ENCODE data around the gene RAPGEF1. TPM values are rescaled to one million over a fixed set of nuclear protein-coding genes. Genes with fewer than 3 reads are reported as not detected.

Gene RAPGEF1
- polyA plus RNA-seq, 2 of the 4 experiments (the other 2 are of a cell fraction) = 21.6 to 27.7 TPM

DNA sequence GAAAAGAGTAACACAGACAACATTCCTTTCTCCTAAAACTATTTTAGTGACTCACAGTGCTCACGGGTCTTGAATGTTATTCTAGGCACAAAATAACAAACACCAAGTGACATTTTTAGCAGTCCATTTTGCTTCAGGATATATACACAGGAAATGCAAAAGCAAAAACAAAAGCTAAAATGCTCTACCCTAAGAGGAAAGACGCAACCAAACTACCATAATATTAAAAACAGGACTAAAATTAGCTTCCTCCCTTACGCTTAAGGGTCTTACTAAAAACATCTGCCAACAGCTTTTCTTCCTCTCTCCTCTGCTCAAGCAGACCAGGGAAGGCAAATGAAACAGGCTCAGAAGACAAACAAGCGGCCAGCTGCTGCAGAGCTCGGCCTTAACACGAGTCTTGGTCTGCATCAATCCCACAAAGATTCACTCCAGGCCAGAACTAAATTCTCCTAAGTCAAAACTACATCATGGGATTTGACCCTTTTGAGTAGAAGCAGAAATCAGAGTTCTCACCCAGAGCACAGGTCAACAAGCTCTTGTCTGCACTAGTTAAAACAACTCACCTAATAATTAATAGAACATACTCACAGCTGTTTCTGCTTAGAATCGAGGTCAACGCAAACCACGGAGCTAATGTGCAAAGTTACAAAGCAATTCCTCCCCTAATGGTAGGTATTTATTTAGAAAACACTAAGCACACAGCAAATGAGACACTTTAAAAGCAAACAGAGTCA, 62.3 kb downstream of the RAPGEF1 start:
- ATAC-seq (peak; percentile 37 to 46; a peak in 4 of 6 replicates), DNase-seq (ENCODE audit: low read depth in 1 of 2, low spot score in 1 of 2) (no peak), FAIRE-seq (no peak)
- WGBS (ENCODE audit: missing lambda C conversion rate) = 21% methylated on average over 9 of the region's 9 CpGs
- Histone ChIP-seq H3K27ac (peak overlapping the region; percentile 40 to 58; a peak in 5 of 6 replicates), H3K4me3 (no peak overlapping the region), H3K9me3 (no peaks in the 10 kb centered on the region), H3K4me1 (peaks cover 38% of the 10 kb centered on the region), H3K4me2 (peak overlapping the region; percentile 75)
- no peak for TF ChIP-seq FOSL2 (IDR thresholded peaks at IDR 0.05)
- TF ChIP-seq FOSL2 (CRISPR knock-in tag; IDR thresholded peaks at IDR 0.05) = peak; percentile 54
- no peak for TF ChIP-seq HOXB13 (CRISPR knock-in tag; IDR thresholded peaks at IDR 0.05; ENCODE audit: low read depth)
- CTCF ChIA-PET = interaction anchor here (0.9 to 5.8 kb wide), 9 partner anchors 18 to 575 kb away, joined by 3 to 39 read pairs (median 4); partner anchors contain the start of gene RAPGEF1
- POLR2A ChIA-PET = no interaction called here

GRCh38 chr9:131677049-131677443, 62.8 kb downstream of the RAPGEF1 start:
- no peak for FAIRE-seq
- no peaks in the 10 kb centered on the region for H3K9me3 ChIP-seq
- peak overlapping the region; percentile 36 to 40; a peak in 3 of 6 replicates for H3K27ac ChIP-seq
- no peak for DNase-seq (ENCODE audit: low read depth in 1 of 2, low spot score in 1 of 2)
- peak overlapping the region; percentile 75 for H3K4me2 ChIP-seq
- H3K4me3 ChIP-seq = no peak overlapping the region
- WGBS (ENCODE audit: missing lambda C conversion rate) = 43% methylated on average over 4 of the region's 4 CpGs
- CTCF ChIA-PET = interaction anchor here (0.9 to 5.8 kb wide), 7 partner anchors 18 to 576 kb away, joined by 3 to 39 read pairs (median 4); partner anchors contain the start of gene RAPGEF1
- POLR2A ChIA-PET = no interaction called here
- H3K4me1 ChIP-seq = peaks cover 38% of the 10 kb centered on the region
- no peak for ATAC-seq
- TF ChIP-seq JUNB (IDR thresholded peaks at IDR 0.05) (no peak), MYC (IDR thresholded peaks at IDR 0.05; ENCODE audit: borderline replicate concordance, low read length) (no peak), CEBPB (IDR thresholded peaks at IDR 0.05) (no peak), PHF8 (IDR thresholded peaks at IDR 0.05; ENCODE audit: borderline replicate concordance, low read depth) (no peak), KDM5A (IDR thresholded peaks at IDR 0.05) (no peak), HOXB5 (CRISPR knock-in tag; IDR thresholded peaks at IDR 0.05) (no peak), HEYL (CRISPR knock-in tag; IDR thresholded peaks at IDR 0.05) (no peak), SMC3 (IDR thresholded peaks at IDR 0.05) (no peak), EHF (CRISPR knock-in tag; IDR thresholded peaks at IDR 0.05) (no peak), FOSB (CRISPR knock-in tag; IDR thresholded peaks at IDR 0.05) (no peak), ESRRA (IDR thresholded peaks at IDR 0.05; ENCODE audit: borderline replicate concordance, low read length) (no peak), RAD21 (conservative IDR thresholded peaks at IDR 0.05 in 1 of 2, IDR thresholded peaks at IDR 0.05 in 1 of 2) (no peak), ZSCAN20 (CRISPR knock-in tag; IDR thresholded peaks at IDR 0.05) (no peak)

DNA sequence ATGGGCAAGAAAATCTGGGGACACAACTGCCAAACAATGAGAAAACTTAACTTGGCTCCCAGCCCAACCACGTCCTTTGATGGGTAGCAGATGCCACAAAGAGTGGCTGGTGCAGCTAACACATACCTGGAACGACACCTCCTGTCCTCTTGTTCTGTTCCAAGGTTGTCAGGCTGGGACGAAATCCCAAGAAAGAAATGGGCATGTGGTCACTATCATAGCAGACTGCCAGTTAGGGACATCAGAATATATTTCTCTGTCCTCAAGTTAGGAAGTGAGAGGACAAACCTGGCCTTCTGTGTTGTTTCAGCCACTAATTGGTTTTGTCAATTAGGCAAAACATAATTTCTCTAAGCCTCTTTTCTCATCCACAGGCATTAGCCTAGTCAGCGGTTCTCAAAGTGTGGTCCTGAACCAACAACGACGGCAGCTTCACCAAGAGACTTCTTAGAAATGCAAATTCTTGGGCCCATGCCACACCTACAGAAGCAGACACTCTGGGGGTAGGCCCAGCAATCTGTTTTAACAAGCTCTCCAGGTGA, 63.4 kb downstream of the RAPGEF1 start:
- no peak for ATAC-seq
- peaks cover 38% of the 10 kb centered on the region for H3K4me1 ChIP-seq
- no peak for DNase-seq (ENCODE audit: low read depth in 1 of 2, low spot score in 1 of 2)
- FAIRE-seq = no peak
- CTCF ChIA-PET = interaction anchor here (1.2 to 5.8 kb wide), 4 partner anchors 10 to 85 kb away, joined by 3 to 39 read pairs (median 11); partner anchors contain the start of gene RAPGEF1
- H3K9me3 ChIP-seq = no peaks in the 10 kb centered on the region
- TF ChIP-seq SREBF2 (IDR thresholded peaks at IDR 0.05) (no peak), POLR2A (IDR thresholded peaks at IDR 0.05; ENCODE audit: low read length) (no peak), PHF8 (IDR thresholded peaks at IDR 0.05; ENCODE audit: borderline replicate concordance, low read depth) (no peak), ELK1 (IDR thresholded peaks at IDR 0.05; ENCODE audit: low read depth, low read length) (no peak), MAFK (IDR thresholded peaks at IDR 0.05; ENCODE audit: partially characterized antibody) (peak; percentile 53), KDM1A (IDR thresholded peaks at IDR 0.05; ENCODE audit: low read depth) (no peak)
- peak overlapping the region; percentile 75 for H3K4me2 ChIP-seq
- WGBS (ENCODE audit: missing lambda C conversion rate) = 89% methylated on average over 6 of the region's 6 CpGs
- POLR2A ChIA-PET = no interaction called here
- no peak overlapping the region for H3K4me3 ChIP-seq
- peak overlapping the region; percentile 36 to 40; a peak in 4 of 6 replicates for H3K27ac ChIP-seq
